Neural progenitor cell (in vitro differentiated cells): ENCODE results near the gene MACROD1.

ENCODE experiments used
- CTCF ChIP-seq: fragments of 200-600 bp; sonication (generic); IDR thresholded peaks from 2 replicates; pipeline ENCODE4 v1.5.1; 2017; ENCODE audit warnings: antibody characterized with exemption, mild to moderate bottlenecking
- EZH2 ChIP-seq: fragments of 200-600 bp; sonication (generic); IDR thresholded peaks from 2 replicates; pipeline ENCODE4 v1.6.1; 2017; ENCODE audit warnings: antibody characterized with exemption, mild to moderate bottlenecking, moderate library complexity
- EZH2phosphoT487 ChIP-seq: fragments of 200-600 bp; sonication (generic); IDR thresholded peaks from 2 replicates; pipeline ENCODE4 v1.6.1; 2017; ENCODE audit warnings: antibody characterized with exemption

DNA sequence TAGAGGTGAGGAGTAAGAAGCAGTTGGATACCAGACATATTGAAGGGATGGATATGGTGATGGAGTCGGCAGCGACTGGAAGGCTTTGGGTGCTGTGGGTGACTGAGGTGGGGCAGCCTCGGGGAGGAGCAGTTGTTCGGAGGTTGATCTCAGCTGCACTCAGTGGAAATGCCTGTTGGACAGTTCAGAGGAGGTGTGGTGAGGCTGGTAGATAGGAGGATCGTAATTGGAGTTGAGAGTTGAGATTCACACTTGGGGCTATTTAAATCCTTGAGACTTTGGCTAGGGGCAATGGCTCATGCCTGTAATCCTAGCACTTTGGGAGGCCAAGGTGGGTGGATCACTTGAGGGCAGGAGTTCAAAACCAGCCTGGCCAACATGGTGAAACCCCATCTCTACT lies 172.8 kb downstream of the MACROD1 start:
- TF ChIP-seq CTCF (no peak), EZH2phosphoT487 (no peak), EZH2 (no peak)
